ENCODE measurements around the gene NR1I2.

GRCh38 chr3:119812491-119813058, 30.7 kb downstream of the NR1I2 start:
- TF ChIP-seq L3MBTL2 (conservative IDR thresholded peaks at IDR 0.05) (no peak), HDGF (IDR thresholded peaks at IDR 0.05; ENCODE audit: borderline replicate concordance) (no peak), TARDBP (IDR thresholded peaks at IDR 0.05) (no peak), SUZ12 (IDR thresholded peaks at IDR 0.05) (no peak), NFRKB (IDR thresholded peaks at IDR 0.05) (no peak), FOXA1 (IDR thresholded peaks at IDR 0.05) (no peak), ZNF384 (IDR thresholded peaks at IDR 0.05) (no peak), FOXM1 (IDR thresholded peaks at IDR 0.05; ENCODE audit: borderline replicate concordance) (no peak), FOXK2 (IDR thresholded peaks at IDR 0.05) (no peak), CTBP1 (IDR thresholded peaks at IDR 0.05; ENCODE audit: borderline replicate concordance) (no peak), LEF1 (IDR thresholded peaks at IDR 0.05; ENCODE audit: borderline replicate concordance) (no peak), SP1 (IDR thresholded peaks at IDR 0.05) (no peak), ARNT (IDR thresholded peaks at IDR 0.05) (no peak), BHLHE40 (IDR thresholded peaks at IDR 0.05; ENCODE audit: borderline replicate concordance) (no peak)

Data from HEK293T (cell line).